ENCODE data around the gene M6PR.
A peak's percentile ranks its signal among the peaks of the same experiment; 100 is the strongest.

M6PR gene

GRCh38 chr12:8949342-8950220 is at the start of gene M6PR:
Gene M6PR (minus strand): TSS chr12:8949645. CDS start chr12:8946404, 3,241 bp downstream.
- peak; percentile 91 for DNase-seq (ENCODE audit: low read depth)

DNA sequence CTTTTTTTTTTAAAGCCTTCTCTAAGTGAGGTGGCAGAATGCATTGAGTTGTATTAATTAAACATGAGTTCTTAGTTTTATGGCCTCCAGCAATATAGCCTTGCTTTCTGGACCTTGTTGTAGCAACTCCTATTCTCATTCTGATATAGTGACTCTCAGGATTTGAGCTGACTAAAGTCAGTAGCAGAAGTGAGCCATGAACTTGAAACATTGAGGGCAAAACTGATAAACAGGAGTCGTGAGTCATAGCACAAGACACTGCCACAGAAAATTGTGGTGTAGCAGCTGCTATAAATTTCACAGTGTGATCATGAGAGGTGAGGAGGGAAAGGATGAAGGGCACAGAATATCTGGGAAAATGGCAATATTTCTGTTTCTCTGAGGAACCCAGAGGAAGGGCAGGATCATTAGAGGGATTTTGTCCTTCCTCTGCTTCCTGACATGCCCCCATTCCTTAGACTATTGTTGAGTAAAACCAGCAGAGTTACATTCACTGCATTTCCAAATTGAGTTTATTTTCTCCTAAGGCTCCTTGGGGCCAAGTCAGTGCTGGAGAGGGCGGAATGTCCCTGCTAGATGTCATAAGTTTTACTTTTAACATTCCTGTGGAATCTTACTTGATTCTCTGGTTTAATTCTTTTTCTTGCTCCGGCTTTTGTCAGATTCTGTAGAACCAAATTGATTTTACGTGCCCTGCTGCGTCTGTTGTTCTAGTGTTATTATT is 47.4 kb upstream of the M6PR start:
- DNase-seq (ENCODE audit: low read depth): peak; percentile 4

DNA sequence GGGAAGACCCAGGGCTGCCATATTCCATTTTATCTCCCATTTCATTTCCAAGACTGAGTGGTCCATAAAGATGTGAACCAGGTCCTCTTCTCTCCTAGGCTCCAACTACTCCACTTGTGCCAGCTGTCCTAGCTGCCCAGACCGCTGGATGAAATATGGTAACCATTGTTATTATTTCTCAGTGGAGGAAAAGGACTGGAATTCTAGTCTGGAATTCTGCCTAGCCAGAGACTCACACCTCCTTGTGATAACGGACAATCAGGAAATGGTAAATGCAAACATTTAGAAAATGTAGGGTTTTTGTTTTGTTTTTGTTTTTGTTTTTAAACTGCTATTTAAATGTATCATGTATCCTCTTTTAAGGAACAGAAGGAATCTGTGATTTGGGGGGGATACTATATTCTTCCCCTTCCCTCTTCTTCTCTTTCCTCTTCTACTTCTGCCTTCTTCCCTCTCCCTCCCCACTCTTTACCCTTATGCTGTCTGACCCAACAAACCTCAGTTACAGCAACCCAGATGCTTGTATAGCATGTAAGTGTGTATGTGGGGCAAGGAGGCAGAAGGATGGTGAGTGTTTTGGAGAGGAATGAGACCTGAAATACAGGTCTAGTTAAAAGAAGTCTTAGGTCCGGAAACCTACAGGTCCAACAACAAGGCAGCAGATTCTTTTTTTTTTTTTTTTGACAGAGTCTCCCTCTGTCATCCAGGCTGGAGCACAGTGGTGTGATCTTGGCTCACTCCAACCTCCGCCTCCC is 45.8 kb upstream of the M6PR start:
- DNase-seq (ENCODE audit: low read depth): no peak

- no peak for DNase-seq (ENCODE audit: low read depth)
These were observed 44.4 kb upstream of the M6PR start for GRCh38 chr12:8993827-8994226.

DNA sequence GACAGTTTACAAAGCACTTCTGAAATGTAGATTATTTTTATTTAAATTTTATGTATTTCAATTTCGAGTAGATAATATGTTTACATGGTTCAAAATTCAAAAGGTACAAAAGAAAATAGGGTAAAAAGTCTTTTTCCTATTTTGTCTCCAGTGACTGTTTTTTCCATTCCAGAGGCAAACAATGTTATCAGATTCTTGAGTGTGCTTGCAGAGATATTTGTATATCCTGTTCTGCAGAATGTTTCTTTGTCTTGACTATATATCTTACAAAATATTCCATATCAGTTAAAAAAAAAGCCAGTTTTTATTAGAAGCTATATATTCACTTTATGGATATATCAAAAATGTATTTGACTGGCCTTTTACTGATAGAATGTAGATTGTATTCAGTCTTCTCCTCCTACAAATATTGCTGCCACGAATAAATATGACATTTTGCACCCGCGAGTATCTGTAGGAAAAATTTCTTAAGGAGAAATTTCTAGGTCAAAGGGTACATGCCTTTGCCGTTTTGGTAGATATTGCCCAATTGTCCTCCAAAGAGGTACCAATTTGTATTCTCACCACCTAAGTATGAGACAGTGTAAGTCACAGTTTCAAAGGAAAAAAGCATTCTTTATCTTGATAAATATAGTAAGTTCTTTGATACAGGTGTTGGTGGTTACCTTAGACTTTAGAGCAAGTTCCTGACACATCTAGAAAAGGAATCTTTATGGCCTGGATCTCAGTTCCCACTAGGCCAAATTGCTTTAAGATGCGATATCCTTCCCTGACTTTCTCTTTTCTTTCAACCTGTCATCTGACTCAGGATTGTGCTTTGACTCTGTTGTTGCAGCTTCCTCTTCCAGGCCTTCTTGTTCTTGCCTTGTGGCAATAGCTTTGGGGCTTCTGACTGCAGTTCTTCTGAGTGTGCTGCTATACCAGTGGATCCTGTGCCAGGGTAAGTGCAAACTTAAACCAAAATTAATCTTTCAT is 42.2 kb upstream of the M6PR start:
- DNase-seq (ENCODE audit: low read depth): no peak

- DNase-seq (ENCODE audit: low read depth): no peak
These were observed 40.0 kb upstream of the M6PR start, which contains the start of gene KLRG1 for GRCh38 chr12:8989413-8989812. Gene KLRG1 (plus strand): TSS chr12:8989546. CDS start chr12:8989636, 90 bp downstream.

DNA sequence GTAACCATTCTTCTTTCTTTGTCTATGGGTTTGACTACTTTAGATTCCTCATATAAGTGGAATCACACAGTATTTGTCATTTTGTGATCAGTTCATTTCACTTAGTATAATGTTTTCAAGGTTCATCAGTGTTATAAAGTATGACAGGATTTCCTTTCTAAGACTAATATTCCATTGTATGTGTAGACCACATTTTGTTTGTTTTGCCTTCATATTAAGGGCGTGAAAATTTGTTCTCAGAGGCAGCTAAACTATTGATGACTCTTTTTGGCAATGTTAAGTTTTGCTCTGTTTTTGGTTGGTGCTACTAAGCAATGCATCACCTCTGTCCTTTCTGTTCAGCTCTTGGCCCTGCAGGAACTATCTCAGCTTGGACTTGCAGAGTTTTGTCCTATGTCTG is 38.2 kb upstream of the M6PR start:
- no peak for DNase-seq (ENCODE audit: low read depth)

GRCh38 chr12:8987163-8987562 is 37.7 kb upstream of the M6PR start:
- no peak for DNase-seq (ENCODE audit: low read depth)

GRCh38 chr12:8985213-8985754 is 35.8 kb upstream of the M6PR start:
- no peak for DNase-seq (ENCODE audit: low read depth)

DNA sequence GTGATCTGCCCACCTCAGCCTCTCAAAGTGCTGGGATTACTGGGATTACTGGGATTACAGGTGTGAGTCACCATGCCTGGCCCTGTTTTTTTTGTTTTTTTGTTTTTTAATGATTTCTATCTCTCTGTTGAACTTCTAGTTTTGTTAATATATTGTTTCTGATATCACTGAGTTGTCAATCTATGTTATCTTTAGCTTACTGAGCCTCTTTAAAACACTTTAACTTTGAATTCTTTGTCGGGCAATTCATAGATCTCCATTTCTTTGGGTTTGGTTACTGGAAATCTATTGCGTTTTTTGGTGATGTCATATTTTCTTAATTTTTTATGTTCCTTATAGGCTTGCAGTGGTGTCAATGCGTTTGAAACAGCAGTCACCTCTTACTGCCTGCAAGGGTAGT is 30.7 kb upstream of the M6PR start:
- no peak for DNase-seq (ENCODE audit: low read depth)

DNA sequence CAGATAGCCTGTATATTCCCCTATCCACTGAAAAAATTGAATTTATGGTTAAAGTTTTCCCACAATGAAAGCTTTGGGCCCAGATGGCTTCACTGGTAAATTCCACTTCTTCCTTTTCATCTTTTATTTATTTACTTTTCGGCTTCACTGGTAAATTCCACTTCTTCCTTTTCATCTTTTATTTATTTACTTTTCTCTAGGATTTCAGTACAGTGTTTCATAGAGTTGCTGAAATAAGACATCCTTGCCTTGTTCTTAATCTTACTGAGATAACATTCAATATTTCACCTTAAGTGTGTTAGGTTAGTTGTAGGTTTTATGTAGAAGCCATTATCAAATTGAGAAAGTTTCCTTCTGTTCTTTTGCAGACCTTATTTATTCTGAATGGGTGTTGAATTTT is 21.0 kb upstream of the M6PR start:
- DNase-seq (ENCODE audit: low read depth): no peak

DNA sequence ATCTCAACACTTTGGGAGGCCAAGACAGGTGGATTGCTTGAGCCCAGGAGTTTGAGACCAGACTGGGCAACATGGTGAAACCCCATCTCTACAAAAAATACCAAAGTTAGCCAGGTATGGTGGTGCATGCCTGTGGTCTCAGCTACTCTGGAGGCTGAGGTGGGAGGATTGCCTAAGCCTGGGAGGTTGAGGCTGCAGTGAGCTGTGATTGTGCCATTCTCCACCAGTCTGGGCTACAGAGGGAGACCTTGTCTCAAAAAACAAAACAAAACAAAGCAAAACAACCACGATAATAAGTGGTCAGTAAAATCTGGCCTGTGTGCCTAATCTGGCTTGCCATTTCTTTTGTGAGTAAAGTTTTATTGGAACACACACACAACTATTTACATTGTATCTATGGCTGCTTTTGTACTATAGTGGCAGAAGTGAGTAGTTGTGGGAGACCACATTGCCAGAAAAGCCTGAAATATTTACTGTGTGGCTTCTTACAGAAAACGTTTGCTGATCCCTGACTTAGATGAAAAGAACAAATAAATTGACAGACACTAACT is 20.5 kb upstream of the M6PR start:
- DNase-seq (ENCODE audit: low read depth): no peak

DNA sequence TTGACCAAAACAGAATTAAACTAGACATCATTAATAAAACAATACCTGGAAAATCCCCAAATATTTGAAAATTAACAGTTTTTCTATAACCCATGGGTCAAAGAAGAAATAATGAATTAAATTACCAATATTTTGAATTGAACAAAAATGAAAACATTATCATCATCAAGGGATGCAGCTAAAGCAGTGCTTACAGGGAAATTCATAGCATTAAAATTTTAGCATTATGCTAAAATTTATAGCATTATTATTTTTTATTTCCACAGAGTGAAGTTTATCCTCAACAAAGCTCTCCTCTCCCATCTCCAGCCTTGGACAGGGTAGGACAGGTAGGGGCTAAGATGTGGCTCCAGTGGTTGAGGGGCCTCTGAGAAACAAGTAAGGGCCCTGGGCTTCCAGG is 19.3 kb upstream of the M6PR start:
- no peak for DNase-seq (ENCODE audit: low read depth)

DNA sequence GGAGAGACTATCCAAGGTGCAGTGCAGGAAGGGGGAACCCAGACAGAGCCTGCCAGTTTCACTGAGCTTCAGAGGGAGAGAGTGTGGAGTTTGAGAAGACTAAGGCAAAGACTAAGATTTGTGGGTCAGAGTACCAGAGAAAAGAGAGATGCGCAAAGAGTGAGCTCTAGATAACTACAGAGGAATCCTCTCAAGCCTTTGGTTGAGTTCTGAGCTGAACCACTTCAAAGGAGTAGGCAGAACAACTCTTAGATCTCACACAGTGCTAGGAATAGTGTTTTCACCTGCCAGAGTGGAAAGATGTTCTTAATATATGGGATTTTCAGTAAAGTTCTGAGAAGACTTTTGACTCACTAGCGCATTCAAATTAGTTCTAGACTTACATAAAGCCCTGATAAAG is 10.7 kb upstream of the M6PR start:
- no peak for DNase-seq (ENCODE audit: low read depth)

- no peak for DNase-seq (ENCODE audit: low read depth)
These were observed 8.6 kb upstream of the M6PR start for GRCh38 chr12:8958066-8958465.

GRCh38 chr12:8957561-8957960 is 8.1 kb upstream of the M6PR start:
- DNase-seq (ENCODE audit: low read depth): no peak

DNA sequence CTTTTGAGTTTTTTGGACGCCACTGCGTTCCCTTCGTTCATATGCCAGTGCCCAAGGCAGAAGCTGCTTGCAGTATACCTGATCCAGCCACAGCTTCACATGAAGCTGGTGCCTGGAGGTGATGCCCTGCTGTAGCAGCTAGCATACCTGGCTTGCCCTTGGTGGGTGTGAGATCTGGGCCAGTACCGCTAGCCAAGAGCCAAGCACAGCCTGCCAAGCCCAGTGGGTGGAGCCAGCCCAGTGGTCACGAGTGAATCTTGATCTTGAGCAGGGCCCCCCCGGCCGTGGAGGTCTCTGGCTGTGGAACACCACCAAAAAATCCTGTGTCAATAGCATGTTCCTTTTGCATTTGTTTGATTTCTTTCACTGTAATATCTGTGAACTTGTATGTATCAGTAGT is 7.3 kb upstream of the M6PR start:
- DNase-seq (ENCODE audit: low read depth): no peak

- DNase-seq (ENCODE audit: low read depth): no peak
These were observed 6.6 kb upstream of the M6PR start for GRCh38 chr12:8956073-8956472.

DNA sequence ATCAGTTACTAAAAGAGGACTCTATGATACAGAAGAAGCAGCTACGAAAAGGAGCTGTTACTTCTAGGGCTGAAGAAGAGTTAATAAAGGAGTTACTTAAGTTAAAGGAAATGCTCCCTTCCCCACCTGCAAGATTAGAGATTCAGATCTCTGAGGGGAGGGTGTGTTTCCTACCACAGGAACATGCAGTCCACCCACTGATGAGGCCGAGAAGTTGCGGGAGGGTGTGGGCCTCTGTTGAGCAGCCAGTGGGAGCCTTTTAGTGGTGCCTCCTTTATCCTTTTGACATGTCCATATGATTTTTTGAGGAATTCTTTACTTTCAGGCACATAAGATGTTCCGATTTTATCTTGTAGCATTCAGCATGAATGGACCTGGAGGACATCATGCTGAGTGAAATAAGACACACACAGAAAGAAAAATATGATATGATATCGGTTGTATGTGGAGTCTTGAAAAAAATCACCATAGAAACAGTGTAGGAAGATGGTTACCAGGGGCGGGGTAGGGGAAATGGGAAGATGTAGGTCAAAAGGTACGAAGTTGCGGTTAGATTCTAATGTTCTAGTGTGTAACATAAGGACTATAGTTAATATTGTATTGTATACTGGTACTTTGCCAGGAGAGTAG is 4.4 kb upstream of the M6PR start:
- no peak for DNase-seq (ENCODE audit: low read depth)

GRCh38 chr12:8951744-8952143 is 2.3 kb upstream of the M6PR start:
- DNase-seq (ENCODE audit: low read depth): no peak

All from GM04504 (cell line).